HG02571 (cell line): ENCODE measurements around the gene ZNF329.

ENCODE experiments used
- ATAC-seq: cut with Tn5 transposase; IDR thresholded peaks from one replicate; pipeline ENCODE4 v1.9.1; 2021; ENCODE audit warnings: mild to moderate bottlenecking, moderate library complexity; ENCODE audit not compliant: unreplicated experiment

ZNF329 gene

DNA sequence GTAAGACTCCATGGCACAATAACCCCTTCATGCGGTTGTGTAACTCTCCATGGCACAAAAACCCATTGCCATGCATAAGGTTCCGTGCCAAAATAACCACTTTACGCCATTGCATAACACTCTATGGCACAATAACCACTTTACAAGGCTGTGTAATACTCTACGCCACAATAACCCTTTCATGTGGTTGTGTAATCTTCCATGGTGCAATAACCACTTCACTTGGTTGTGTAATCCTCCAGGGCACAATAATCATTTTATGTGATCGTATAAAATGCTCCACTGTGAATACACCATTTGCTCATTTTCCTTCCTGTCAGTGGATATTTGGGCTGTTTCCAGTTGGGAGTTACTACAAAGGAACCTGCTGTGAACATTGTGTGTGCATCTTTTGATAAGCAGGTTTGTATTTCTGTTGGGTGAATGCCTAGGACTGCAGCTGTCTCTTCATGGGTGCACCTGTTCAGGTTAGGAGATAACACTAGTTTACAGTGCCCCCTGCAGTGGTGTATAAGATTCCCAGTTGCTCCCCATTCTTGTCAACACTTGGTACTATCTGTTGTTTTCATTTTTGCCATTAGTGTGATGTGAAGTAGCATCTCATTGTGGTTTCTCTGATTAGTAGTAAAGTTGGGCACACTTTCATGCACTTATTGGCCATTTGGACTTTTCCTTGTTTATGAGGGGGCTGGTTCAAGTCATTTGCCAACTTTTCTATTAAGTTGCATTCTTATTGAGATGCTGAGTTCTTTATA lies 31.4 kb downstream of the ZNF329 start:
- ATAC-seq = no peak

- no peak for ATAC-seq
Observed at GRCh38 chr19:58117841-58118575, 32.6 kb downstream of the ZNF329 start.

DNA sequence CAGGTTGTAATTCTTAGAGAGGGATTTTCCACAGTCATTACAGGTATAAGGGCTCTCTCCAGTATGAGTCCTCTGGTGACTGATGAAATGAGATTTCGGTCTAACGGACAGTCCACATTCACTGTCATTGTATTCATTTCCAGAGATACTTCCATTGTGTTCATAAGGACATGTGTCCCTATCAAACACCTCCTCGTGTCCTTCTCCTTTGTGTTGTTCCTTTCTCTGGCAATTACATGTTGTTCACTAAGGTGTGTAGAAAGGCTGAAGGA lies 42.1 kb downstream of the ZNF329 start:
- no peak for ATAC-seq

- no peak for ATAC-seq
Observed at GRCh38 chr19:58107778-58108545, 42.6 kb downstream of the ZNF329 start.

GRCh38 chr19:58098682-58098998 lies 51.9 kb downstream of the ZNF329 start:
- ATAC-seq = no peak

GRCh38 chr19:58097781-58098681 lies 52.6 kb downstream of the ZNF329 start, which contains the start of gene ZSCAN18:
Gene ZSCAN18, minus strand, starts transcription at chr19:58098231. Its CDS starts 7,964 bp downstream, at chr19:58090267.
- peak; percentile 78 for ATAC-seq

DNA sequence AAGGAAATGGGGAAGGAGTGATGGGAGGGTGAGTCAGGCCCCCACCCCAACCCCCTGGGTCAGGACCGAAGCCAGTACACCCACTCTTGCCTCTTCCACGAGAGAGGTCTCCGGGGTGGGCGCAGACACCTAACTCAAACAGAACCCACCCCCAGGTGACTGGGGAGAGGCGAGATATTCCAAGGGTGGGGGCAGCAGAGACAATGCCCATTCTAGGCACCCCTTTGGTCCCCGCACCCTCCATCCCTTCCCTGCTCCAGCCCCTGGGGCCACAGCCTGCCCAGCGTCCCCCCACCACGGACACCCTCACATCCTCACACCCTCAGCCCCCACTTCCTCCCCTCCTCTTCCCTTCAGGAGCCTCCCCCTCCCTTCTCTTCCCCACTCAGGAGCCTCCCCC lies 53.2 kb downstream of the ZNF329 start:
- no peak for ATAC-seq

DNA sequence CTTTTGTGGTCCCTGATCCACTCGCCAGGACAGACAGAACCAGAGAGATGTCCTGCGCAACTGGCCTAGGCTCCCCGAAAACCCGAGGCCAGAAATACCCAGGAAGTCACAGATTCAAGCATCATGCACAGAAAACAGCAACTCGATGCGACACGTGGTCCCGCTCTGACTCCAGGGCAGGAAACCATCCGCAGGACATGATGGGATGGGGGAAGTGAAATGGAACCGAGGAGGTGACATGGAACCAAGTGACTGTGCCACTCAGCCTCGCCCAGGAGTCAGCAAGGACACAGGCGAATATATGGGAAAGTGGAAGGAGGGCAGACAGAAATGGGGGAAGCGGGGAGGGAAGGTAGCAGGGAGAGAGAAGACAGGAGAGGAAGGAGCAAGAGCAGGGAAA lies 53.7 kb downstream of the ZNF329 start:
- no peak for ATAC-seq

- no peak for ATAC-seq
Observed at GRCh38 chr19:58095328-58095727, 55.3 kb downstream of the ZNF329 start.

DNA sequence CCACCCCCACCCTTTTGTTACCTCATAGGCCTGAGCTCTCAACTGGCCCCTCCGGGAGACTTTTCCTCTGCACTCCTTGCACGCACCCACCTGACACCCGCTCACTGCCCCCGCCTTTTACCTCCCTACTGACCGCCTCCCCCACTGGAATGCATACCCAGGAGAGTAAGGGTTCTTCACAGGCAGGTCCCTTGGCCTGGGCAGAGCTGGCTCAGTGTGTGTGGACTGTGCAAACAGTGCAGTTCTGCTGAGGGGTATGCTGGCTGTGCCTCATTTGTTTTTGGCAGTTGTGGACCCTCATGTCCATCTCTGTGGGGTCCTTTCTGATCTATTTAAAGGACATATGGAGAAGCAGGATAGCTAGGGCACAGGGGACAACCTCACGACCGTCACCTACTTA lies 57.5 kb downstream of the ZNF329 start:
- no peak for ATAC-seq

- no peak for ATAC-seq
Observed at GRCh38 chr19:58091251-58091995, 59.2 kb downstream of the ZNF329 start.

GRCh38 chr19:58089846-58090245 lies 60.7 kb downstream of the ZNF329 start:
- no peak for ATAC-seq

GRCh38 chr19:58088521-58089052 lies 62.0 kb downstream of the ZNF329 start:
- ATAC-seq = no peak

DNA sequence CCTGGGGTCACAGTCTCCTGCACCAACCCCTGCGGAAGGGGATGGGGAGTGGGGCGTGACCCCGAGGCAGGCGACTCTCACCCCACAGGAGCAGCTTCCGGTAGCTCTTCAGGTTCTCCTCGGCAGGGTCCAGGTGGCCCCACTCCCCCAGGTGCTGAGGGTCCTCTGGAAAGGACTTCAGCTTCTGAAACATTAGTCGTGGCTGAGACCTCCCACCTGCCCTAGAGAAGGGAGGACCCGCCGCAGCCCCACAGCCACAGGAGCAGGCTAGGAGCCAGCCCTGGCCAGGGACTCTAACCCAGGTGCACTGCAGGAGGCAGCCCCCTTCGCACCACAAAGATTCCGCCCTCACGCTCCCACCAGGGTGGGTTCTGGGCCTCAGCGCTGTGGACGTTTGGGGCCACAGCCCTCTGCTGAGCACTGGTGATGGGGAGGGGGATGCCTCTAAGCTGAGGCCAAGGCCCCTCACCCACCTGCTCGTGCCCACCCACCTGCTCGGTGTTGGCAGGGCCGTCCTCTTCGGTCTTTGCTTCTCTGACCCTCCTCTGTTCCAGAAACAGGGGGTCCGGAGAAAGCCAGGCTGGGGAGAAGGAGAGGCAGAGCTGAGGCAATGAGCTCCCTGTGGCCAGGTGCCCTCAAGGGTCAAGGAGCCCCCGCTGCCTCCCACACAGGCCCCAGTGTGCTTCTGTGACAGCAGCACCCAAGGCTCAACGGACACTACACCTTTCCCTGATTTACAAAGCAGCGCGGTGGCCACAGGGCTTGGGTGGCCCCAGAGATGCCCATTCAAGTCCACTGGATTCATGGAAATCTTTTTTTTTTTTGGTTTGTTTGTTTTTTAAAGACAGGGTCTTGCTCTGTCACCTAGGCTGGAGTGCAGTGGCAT lies 63.5 kb downstream of the ZNF329 start:
- ATAC-seq = no peak

- no peak for ATAC-seq
Observed at GRCh38 chr19:58085348-58085875, 65.2 kb downstream of the ZNF329 start.

- no peak for ATAC-seq
Observed at GRCh38 chr19:58084596-58085347, 65.8 kb downstream of the ZNF329 start.

DNA sequence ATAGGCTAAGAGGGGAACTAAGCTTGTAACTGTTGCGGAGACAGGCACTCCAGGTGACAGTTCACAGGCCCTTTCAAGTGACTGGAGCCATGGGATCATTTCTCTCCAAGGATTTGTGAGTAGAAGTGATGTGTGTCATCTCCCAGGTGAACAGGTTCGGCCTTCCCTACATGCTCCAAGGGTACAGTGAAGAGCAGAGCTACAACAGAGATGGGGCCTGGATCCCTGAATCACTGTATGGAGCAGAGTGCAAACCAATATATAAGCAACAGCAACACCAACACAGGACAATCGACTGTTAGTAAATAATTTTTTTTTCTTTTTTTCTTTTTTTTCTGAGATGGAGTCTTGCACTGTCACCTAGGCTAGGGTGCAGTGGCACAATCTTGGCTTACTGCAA lies 67.6 kb downstream of the ZNF329 start:
- no peak for ATAC-seq

DNA sequence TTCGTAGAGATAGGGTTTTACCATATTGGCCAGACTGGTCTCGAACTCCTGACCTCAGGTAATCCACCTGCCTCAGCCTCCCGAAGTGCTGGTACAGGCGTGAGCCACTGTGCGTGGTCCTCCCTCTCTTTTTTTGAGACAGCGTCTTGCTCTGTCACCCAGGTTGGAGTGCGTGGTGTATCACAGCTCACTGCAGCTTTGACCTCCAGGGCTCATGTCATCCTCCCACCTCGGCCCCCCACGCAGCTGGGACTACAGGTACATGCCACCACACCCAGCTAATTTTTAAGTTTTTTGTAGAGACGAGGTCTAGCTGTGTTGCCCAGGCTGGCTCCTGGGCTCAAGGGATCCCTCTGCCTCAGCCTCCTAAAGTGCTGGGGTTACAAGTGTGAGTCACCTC lies 70.8 kb downstream of the ZNF329 start:
- ATAC-seq = no peak
